A549 (cell line): ENCODE measurements around the gene TENM3.

Experiments used
- POLR2A ChIP-seq: IDR thresholded peaks from 2 replicates; pipeline ENCODE4 v1.6.1; 2012; ENCODE audit warnings: mild to moderate bottlenecking, low read length
- TF ChIP-seq, protein P1 (sequence below): fragments of >200 bp; sonication (Bioruptor Twin); formaldehyde crosslinking; IDR thresholded peaks from 3 replicates; pipeline ENCODE4 v1.5.1; 2016

GRCh38 chr4:182314537-182314936 lies 71.3 kb downstream of the TENM3 start:
- TF ChIP-seq, protein P1, sequence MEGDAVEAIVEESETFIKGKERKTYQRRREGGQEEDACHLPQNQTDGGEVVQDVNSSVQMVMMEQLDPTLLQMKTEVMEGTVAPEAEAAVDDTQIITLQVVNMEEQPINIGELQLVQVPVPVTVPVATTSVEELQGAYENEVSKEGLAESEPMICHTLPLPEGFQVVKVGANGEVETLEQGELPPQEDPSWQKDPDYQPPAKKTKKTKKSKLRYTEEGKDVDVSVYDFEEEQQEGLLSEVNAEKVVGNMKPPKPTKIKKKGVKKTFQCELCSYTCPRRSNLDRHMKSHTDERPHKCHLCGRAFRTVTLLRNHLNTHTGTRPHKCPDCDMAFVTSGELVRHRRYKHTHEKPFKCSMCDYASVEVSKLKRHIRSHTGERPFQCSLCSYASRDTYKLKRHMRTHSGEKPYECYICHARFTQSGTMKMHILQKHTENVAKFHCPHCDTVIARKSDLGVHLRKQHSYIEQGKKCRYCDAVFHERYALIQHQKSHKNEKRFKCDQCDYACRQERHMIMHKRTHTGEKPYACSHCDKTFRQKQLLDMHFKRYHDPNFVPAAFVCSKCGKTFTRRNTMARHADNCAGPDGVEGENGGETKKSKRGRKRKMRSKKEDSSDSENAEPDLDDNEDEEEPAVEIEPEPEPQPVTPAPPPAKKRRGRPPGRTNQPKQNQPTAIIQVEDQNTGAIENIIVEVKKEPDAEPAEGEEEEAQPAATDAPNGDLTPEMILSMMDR = no peak
- TF ChIP-seq POLR2A = no peak
